ENCODE results near the gene ZNF585A. TPM values are rescaled to one million over a fixed set of nuclear protein-coding genes. Genes with fewer than 3 reads are reported as not detected.

ZNF585A gene
- total and polyA plus RNA-seq, 2 of the 8 experiments (the other 6 are each of a cell fraction or from before 2014, with no cell fraction given), result 4.5 to 8.3 TPM

DNA sequence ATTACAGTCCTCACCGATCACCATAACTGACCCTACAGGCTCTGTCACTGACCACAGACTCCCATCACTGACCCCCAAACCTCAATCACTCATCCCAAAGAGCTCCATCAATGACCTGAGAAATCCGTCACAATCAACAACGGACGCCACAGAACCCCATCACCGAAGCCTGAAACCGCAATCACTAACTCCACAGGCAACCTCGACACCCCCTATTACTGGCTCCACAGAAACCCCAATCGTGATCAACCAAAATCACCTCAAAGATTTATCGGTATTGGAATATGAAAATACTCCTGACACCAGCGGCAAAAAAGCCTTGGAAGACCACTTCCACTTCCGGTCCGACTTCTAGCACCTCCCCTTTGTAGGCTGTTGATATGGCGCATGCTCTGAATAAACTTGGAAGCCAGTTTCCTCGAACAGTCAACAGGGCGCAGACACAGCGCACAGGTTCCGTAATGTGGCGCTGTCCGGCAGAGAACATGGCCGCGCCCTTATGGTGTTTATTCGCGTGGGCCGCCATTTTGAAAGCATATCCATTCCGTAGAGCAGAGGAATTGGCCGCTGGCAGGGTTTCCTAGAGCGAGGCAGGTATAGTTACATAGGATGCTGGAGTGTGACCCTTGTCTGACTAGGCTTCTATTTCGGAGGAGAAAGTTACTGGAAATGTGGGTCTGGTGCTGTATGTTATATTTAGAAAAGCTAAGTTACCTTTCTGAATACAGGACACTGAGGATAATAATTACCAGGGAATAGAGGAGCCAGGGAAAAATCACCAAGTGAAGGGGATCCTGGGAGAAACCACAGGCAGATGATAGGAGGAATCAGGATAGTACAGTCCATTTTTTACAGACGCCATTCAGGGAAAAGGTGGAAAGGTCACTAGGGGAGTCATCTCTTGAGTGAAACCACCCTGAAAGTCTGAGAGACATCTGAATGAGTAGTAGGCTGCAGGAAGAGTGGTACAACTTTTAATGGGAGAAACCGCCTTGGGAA, at the start of gene ZNF585A (continued):
- no peak for TF ChIP-seq SRF (IDR thresholded peaks at IDR 0.05; ENCODE audit: low read depth, low read length)
- TF ChIP-seq SP1 (IDR thresholded peaks at IDR 0.05; ENCODE audit: low read depth, low read length), result no peak
- TF ChIP-seq, protein P1, sequence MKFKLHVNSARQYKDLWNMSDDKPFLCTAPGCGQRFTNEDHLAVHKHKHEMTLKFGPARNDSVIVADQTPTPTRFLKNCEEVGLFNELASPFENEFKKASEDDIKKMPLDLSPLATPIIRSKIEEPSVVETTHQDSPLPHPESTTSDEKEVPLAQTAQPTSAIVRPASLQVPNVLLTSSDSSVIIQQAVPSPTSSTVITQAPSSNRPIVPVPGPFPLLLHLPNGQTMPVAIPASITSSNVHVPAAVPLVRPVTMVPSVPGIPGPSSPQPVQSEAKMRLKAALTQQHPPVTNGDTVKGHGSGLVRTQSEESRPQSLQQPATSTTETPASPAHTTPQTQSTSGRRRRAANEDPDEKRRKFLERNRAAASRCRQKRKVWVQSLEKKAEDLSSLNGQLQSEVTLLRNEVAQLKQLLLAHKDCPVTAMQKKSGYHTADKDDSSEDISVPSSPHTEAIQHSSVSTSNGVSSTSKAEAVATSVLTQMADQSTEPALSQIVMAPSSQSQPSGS (IDR thresholded peaks at IDR 0.05; ENCODE audit: low read length), result no peak
- TF ChIP-seq NRF1 (IDR thresholded peaks at IDR 0.05; ENCODE audit: low read depth, low read length), result 0 out of 2 replicates have a peak, but pooled peaks have one; percentile 14
- no peak for TF ChIP-seq JUN (IDR thresholded peaks at IDR 0.05; ENCODE audit: low read depth, low read length)
- TF ChIP-seq SIN3A (conservative IDR thresholded peaks at IDR 0.05 in 1 of 2, IDR thresholded peaks at IDR 0.05 in 1 of 2; ENCODE audit: low read depth in 1 of 2, low read length in 2 of 2), result peak in 1 of 2 experiments; percentile 56; a peak in 1 of 4 replicates
- no peak for TF ChIP-seq BCL11A (IDR thresholded peaks at IDR 0.05; ENCODE audit: low read depth in 2 of 2, low read length in 2 of 2)
- no peak for TF ChIP-seq EP300 (IDR thresholded peaks at IDR 0.05; ENCODE audit: borderline replicate concordance in 1 of 2, low read depth in 2 of 2, low read length in 2 of 2)
- TF ChIP-seq PHF8 (conservative IDR thresholded peaks at IDR 0.05; ENCODE audit: low read depth, low read length), result peak; percentile 80
- TF ChIP-seq HDAC2 (IDR thresholded peaks at IDR 0.05; ENCODE audit: borderline replicate concordance in 1 of 2, low read depth in 2 of 2, low read length in 2 of 2), result no peak
- peak; percentile 88 for TF ChIP-seq SAP30 (IDR thresholded peaks at IDR 0.05; ENCODE audit: insufficient read depth, insufficient replicate concordance, low read length)
- peak; percentile 26 to 59 for TF ChIP-seq POLR2A (IDR thresholded peaks at IDR 0.05; ENCODE audit: control extremely low read depth in 1 of 2, low read depth in 2 of 2, low read length in 2 of 2)
- no peak for TF ChIP-seq JUND (IDR thresholded peaks at IDR 0.05; ENCODE audit: low read length)
- TF ChIP-seq HDAC6 (IDR thresholded peaks at IDR 0.05; ENCODE audit: low read depth, low read length), result no peak
- peak; percentile 76 for TF ChIP-seq CREB1 (IDR thresholded peaks at IDR 0.05)
- no peak for TF ChIP-seq SIRT6 (IDR thresholded peaks at IDR 0.05; ENCODE audit: low read length)
- no peak for TF ChIP-seq EZH2 (IDR thresholded peaks at IDR 0.05; ENCODE audit: low read depth, low read length, severe bottlenecking)
- no peak for TF ChIP-seq KDM5A (IDR thresholded peaks at IDR 0.05; ENCODE audit: low read length)
- TF ChIP-seq, protein P2, sequence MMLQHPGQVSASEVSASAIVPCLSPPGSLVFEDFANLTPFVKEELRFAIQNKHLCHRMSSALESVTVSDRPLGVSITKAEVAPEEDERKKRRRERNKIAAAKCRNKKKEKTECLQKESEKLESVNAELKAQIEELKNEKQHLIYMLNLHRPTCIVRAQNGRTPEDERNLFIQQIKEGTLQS (IDR thresholded peaks at IDR 0.05; ENCODE audit: insufficient read depth, low read depth, low read length), result no peak
- no peak for TF ChIP-seq CBX8 (IDR thresholded peaks at IDR 0.05; ENCODE audit: borderline replicate concordance, low read depth, low read length)
- peak; percentile 70; the same call in 1 of the 2 replicates for TF ChIP-seq TAF1 (IDR thresholded peaks at IDR 0.05; ENCODE audit: low read depth, low read length)

Measured in H1 (cell line).